ENCODE data around the gene MLLT3. TPM values are rescaled to one million over a fixed set of nuclear protein-coding genes. Genes with fewer than 3 reads are reported as not detected.

MLLT3 gene
- total RNA-seq, 1 donor from 2014 or later, result 13.3 TPM

- no peak for DNase-seq (ENCODE audit: low spot score)
- intact Hi-C loops (cut with DNase I), result no loop called here
Observed at GRCh38 chr9:20494035-20494434, 128.3 kb downstream of the MLLT3 start.

- intact Hi-C loops (cut with DNase I), result no loop called here
- no peak for DNase-seq (ENCODE audit: low spot score)
Observed at GRCh38 chr9:20492772-20493171, 129.5 kb downstream of the MLLT3 start.

- DNase-seq (ENCODE audit: low spot score), result no peak
- intact Hi-C loops (cut with DNase I), result no loop called here
Observed at GRCh38 chr9:20491612-20492011, 130.7 kb downstream of the MLLT3 start.

GRCh38 chr9:20490246-20490834 is 132.0 kb downstream of the MLLT3 start:
- no peak for DNase-seq (ENCODE audit: low spot score)
- intact Hi-C loops (cut with DNase I), result no loop called here

- DNase-seq (ENCODE audit: low spot score), result no peak
- intact Hi-C loops (cut with DNase I), result no loop called here
Observed at GRCh38 chr9:20488691-20489090, 133.6 kb downstream of the MLLT3 start.

GRCh38 chr9:20486552-20486951 is 135.7 kb downstream of the MLLT3 start:
- DNase-seq (ENCODE audit: low spot score), result no peak
- intact Hi-C loops (cut with DNase I), result no loop called here

GRCh38 chr9:20481437-20481836 is 140.9 kb downstream of the MLLT3 start:
- intact Hi-C loops (cut with DNase I), result no loop called here
- no peak for DNase-seq (ENCODE audit: low spot score)

- intact Hi-C loops (cut with DNase I), result no loop called here
Observed at GRCh38 chr9:20480249-20480648, 142.1 kb downstream of the MLLT3 start.

GRCh38 chr9:20479419-20480155 is 142.7 kb downstream of the MLLT3 start:
- DNase-seq (ENCODE audit: low spot score), result no peak
- intact Hi-C loops (cut with DNase I), result loop anchor here (5.0 kb wide), 1 partner anchor 143 kb away; the partner anchor contains the start of gene MLLT3

More at GRCh38 chr9:20480249-20480648, 142.1 kb downstream of the MLLT3 start:
- DNase-seq (ENCODE audit: low spot score), result no peak

GRCh38 chr9:20478786-20479185 is 143.5 kb downstream of the MLLT3 start:
- intact Hi-C loops (cut with DNase I), result loop anchor here (5.0 kb wide), 1 partner anchor 144 kb away; the partner anchor contains the start of gene MLLT3

GRCh38 chr9:20477940-20478620 is 144.2 kb downstream of the MLLT3 start:
- no peak for DNase-seq (ENCODE audit: low spot score)
- intact Hi-C loops (cut with DNase I), result loop anchor here (5.0 kb wide), 1 partner anchor 144 kb away; the partner anchor contains the start of gene MLLT3

More at GRCh38 chr9:20478786-20479185, 143.5 kb downstream of the MLLT3 start:
- DNase-seq (ENCODE audit: low spot score), result no peak

- intact Hi-C loops (cut with DNase I), result loop anchor here (5.0 kb wide), 1 partner anchor 145 kb away; the partner anchor contains the start of gene MLLT3
- no peak for DNase-seq (ENCODE audit: low spot score)
Observed at GRCh38 chr9:20476912-20477521, 145.3 kb downstream of the MLLT3 start.

- DNase-seq (ENCODE audit: low spot score), result no peak
- intact Hi-C loops (cut with DNase I), result no loop called here
Observed at GRCh38 chr9:20474496-20474895, 147.8 kb downstream of the MLLT3 start.

GRCh38 chr9:20473515-20474013 is 148.7 kb downstream of the MLLT3 start:
- DNase-seq (ENCODE audit: low spot score), result no peak
- intact Hi-C loops (cut with DNase I), result no loop called here

GRCh38 chr9:20472342-20473045 is 149.8 kb downstream of the MLLT3 start:
- no peak for DNase-seq (ENCODE audit: low spot score)
- intact Hi-C loops (cut with DNase I), result no loop called here

GRCh38 chr9:20466328-20467008 is 155.8 kb downstream of the MLLT3 start:
- intact Hi-C loops (cut with DNase I), result no loop called here
- DNase-seq (ENCODE audit: low spot score), result no peak

- no peak for DNase-seq (ENCODE audit: low spot score)
- intact Hi-C loops (cut with DNase I), result no loop called here
Observed at GRCh38 chr9:20464242-20464641, 158.1 kb downstream of the MLLT3 start.

GRCh38 chr9:20463823-20464222 is 158.5 kb downstream of the MLLT3 start:
- no peak for DNase-seq (ENCODE audit: low spot score)
- intact Hi-C loops (cut with DNase I), result no loop called here

- intact Hi-C loops (cut with DNase I), result no loop called here
- no peak for DNase-seq (ENCODE audit: low spot score)
Observed at GRCh38 chr9:20462410-20462809, 159.9 kb downstream of the MLLT3 start.
